ENCODE data around the gene CA4. TPM values are rescaled to one million over a fixed set of nuclear protein-coding genes. Genes with fewer than 3 reads are reported as not detected.

The CA4 gene
- total and polyA plus RNA-seq, 3 donors from 2014 or later, result 0.94 to 3.1 (median 2.5) TPM

- TF ChIP-seq POLR2A (IDR thresholded peaks at IDR 0.05) (no peak), CTCF (IDR thresholded peaks at IDR 0.05) (no peak)
- H3K27ac ChIP-seq, result no peak overlapping the region
- intact Hi-C loops (cut with DNase I; ENCODE audit: low total_unique reads), result no loop called here
- H3K4me1 ChIP-seq, result peaks cover 22% of the 10 kb centered on the region
- H3K36me3 ChIP-seq (ENCODE audit: low read depth, missing control alignments), result no peaks in the 10 kb centered on the region
- no peak for DNase-seq
- H3K4me3 ChIP-seq, result no peak overlapping the region
- H3K27me3 ChIP-seq, result no peaks in the 10 kb centered on the region
- no peaks in the 10 kb centered on the region for H3K9me3 ChIP-seq
- WGBS, 2 donors, result 82% methylated on average over 2 of the region's 2 CpGs
These were observed 3.6 kb upstream of the CA4 start for GRCh38 chr17:60146206-60146605.

GRCh38 chr17:60147553-60148223, 2.1 kb upstream of the CA4 start:
- H3K27ac ChIP-seq, result no peak overlapping the region
- H3K4me3 ChIP-seq, result no peak overlapping the region
- H3K9me3 ChIP-seq, result no peaks in the 10 kb centered on the region
- 67 to 75% methylated on average over 8 of the region's 8 CpGs for WGBS, 2 donors
- H3K4me1 ChIP-seq, result peaks cover 15% of the 10 kb centered on the region
- DNase-seq, result no peak
- intact Hi-C loops (cut with DNase I; ENCODE audit: low total_unique reads), result no loop called here
- TF ChIP-seq CTCF (IDR thresholded peaks at IDR 0.05) (no peak), POLR2A (IDR thresholded peaks at IDR 0.05) (no peak)
- H3K36me3 ChIP-seq (ENCODE audit: low read depth, missing control alignments), result no peaks in the 10 kb centered on the region
- H3K27me3 ChIP-seq, result no peaks in the 10 kb centered on the region

- H3K4me3 ChIP-seq, result no peak overlapping the region
- no peak overlapping the region for H3K27ac ChIP-seq
- intact Hi-C loops (cut with DNase I; ENCODE audit: low total_unique reads), result no loop called here
- no peak for DNase-seq
- no peaks in the 10 kb centered on the region for H3K27me3 ChIP-seq
- H3K36me3 ChIP-seq (ENCODE audit: low read depth, missing control alignments), result no peaks in the 10 kb centered on the region
- H3K9me3 ChIP-seq, result no peaks in the 10 kb centered on the region
- no peak for TF ChIP-seq CTCF (IDR thresholded peaks at IDR 0.05)
- TF ChIP-seq POLR2A (IDR thresholded peaks at IDR 0.05), result no peak
- H3K4me1 ChIP-seq, result peaks cover 11% of the 10 kb centered on the region
- WGBS, 2 donors, result 43 to 62% methylated on average over 1 to 2 of the region's 2 CpGs
These were observed 1.4 kb upstream of the CA4 start for GRCh38 chr17:60148373-60148772.

- TF ChIP-seq POLR2A (IDR thresholded peaks at IDR 0.05), result no peak
- no peak for TF ChIP-seq CTCF (IDR thresholded peaks at IDR 0.05)
- Histone ChIP-seq H3K36me3 (ENCODE audit: low read depth, missing control alignments) (no peaks in the 10 kb centered on the region), H3K27me3 (no peaks in the 10 kb centered on the region), H3K4me3 (no peak overlapping the region), H3K9me3 (no peaks in the 10 kb centered on the region), H3K4me1 (peaks cover 14% of the 10 kb centered on the region), H3K27ac (no peak overlapping the region)
- DNase-seq, result no peak
- intact Hi-C loops (cut with DNase I; ENCODE audit: low total_unique reads), result no loop called here
- WGBS, 2 donors, result 41 to 46% methylated on average over 5 of the region's 5 CpGs
These were observed 1.6 kb downstream of the CA4 start for GRCh38 chr17:60151355-60151754.
